GM21619 (cell line): ENCODE data around the gene ATRIP.

Experiments
- ATAC-seq: cut with Tn5 transposase; IDR thresholded peaks from one replicate; pipeline ENCODE4 v1.9.1; 2021; ENCODE audit not compliant: unreplicated experiment

ATRIP gene

GRCh38 chr3:48422681-48423080, 23.9 kb upstream of the ATRIP start:
- ATAC-seq = no peak

GRCh38 chr3:48423241-48423882, 23.2 kb upstream of the ATRIP start:
- no peak for ATAC-seq

GRCh38 chr3:48423883-48424695, 22.4 kb upstream of the ATRIP start:
- ATAC-seq = no peak

GRCh38 chr3:48425281-48425812, 21.2 kb upstream of the ATRIP start:
- no peak for ATAC-seq

GRCh38 chr3:48426401-48426909, 20.1 kb upstream of the ATRIP start:
- no peak for ATAC-seq

GRCh38 chr3:48426944-48427629, 19.4 kb upstream of the ATRIP start:
- ATAC-seq = no peak

GRCh38 chr3:48427630-48427962, 18.9 kb upstream of the ATRIP start:
- ATAC-seq = no peak

- no peak for ATAC-seq
Observed at GRCh38 chr3:48428088-48428571, 18.4 kb upstream of the ATRIP start.

GRCh38 chr3:48428572-48429316, 17.8 kb upstream of the ATRIP start:
- ATAC-seq = peak; percentile 40

- ATAC-seq = peak; percentile 34
Observed at GRCh38 chr3:48429317-48429959, 17.1 kb upstream of the ATRIP start.

- ATAC-seq = no peak
Observed at GRCh38 chr3:48429960-48430707, 16.4 kb upstream of the ATRIP start, which contains the start of gene PLXNB1. Gene PLXNB1 (minus strand): TSS chr3:48430086. CDS start chr3:48424611, 5,475 bp downstream.

GRCh38 chr3:48430708-48431101, 15.8 kb upstream of the ATRIP start:
- ATAC-seq = no peak

- ATAC-seq = no peak
Observed at GRCh38 chr3:48431224-48432029, 15.1 kb upstream of the ATRIP start.

GRCh38 chr3:48432411-48433371, 13.8 kb upstream of the ATRIP start:
- no peak for ATAC-seq

- no peak for ATAC-seq
Observed at GRCh38 chr3:48433472-48434118, 12.9 kb upstream of the ATRIP start.

GRCh38 chr3:48434591-48435222, 11.8 kb upstream of the ATRIP start:
- ATAC-seq = no peak

GRCh38 chr3:48435223-48435595, 11.3 kb upstream of the ATRIP start:
- ATAC-seq = no peak
